GM18858 (cell line): ENCODE results near the gene FRMD4A.

Experiments used
- ATAC-seq: cut with Tn5 transposase; IDR thresholded peaks from one replicate; pipeline ENCODE4 v1.9.1; 2021; ENCODE audit not compliant: unreplicated experiment

The FRMD4A gene

DNA sequence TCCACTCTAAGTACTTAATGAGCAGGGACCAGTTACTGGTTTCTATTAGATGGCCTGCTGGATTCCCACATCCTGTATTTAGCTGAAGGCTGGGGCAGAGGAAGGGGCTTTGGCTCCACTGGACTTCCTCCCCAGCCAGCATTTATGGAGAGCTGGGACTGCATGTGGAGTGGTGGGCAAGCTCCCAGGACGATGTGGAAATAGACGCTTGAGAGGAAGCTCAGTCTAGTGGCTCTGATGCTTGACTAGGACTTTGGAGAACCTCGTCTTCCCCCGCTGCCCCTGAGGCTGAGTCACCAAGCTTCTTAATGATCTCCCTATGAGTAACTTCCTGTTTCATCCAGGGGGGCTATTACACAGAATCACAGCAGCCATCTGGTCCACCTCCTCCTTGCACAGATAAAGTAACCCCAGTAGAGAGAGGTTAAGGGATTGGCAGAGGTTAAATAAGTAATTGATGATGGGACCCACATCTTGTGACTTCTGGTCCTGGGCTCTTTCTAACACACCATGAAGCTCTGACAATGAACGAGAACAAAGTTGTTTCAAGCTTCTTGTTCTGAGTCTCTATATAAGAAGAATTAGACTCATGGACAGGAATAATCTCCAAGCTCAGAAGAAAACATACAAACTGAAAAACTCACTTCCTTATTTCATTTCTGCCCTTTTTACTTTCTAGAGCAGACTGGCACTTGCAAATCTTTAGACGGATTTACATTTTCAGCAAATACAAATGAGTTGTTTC, 617.7 kb downstream of the FRMD4A start:
- peak; percentile 60 for ATAC-seq

GRCh38 chr10:13712476-13712836, 618.3 kb downstream of the FRMD4A start:
- ATAC-seq: no peak

DNA sequence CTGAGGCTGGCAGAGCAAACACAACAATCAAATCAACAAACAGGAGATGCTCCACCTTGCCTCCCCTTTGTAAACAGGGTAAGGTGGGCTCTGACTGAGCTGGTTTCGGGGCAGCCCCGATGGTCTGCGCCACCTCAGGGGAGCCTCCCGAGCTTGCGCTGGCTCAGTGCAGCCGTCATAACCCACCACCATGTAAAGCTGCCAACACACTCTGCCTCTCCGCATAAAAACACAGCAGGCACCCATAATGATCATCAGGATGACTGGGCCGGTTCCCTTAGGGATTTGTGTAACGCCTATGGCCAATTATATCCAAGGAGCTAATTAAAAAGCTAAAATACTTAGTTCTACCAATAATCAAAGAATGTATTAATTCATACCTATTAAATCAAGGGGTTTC, 619.4 kb downstream of the FRMD4A start:
- ATAC-seq: no peak

DNA sequence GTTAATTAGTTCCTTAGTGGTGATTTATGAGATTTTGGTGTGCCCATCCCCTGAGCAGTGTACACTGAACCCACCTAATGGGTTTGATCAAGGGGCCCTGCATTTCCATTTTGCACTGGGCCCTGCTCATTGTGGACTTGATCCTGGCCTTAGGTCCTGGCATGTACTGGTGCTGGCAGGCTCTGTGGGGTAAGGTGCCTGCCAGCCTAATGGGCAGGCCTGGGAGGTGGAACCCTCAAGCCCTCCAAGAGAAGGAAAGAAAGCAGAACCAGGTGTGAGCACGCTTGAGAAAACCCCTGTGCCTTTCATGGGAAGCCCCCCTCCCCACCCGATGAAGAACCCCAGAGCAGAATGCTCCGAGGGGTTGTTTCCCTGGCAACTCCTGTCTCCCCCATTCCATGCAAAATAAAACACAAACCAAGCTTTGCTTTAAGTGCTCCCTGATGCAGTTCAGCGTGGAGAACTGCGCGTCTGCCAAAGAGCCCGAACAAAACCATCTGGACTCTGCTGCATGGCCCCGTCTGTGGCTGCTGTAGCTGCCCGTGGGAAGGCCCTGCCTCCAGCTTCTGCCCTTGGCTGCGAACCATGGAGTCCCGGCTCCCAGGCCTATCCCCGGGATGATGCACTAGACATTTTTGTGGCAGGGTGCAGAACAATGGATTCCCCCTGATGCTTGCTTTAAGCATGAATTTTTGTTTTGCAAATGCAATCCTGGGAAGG, 620.6 kb downstream of the FRMD4A start:
- no peak for ATAC-seq

DNA sequence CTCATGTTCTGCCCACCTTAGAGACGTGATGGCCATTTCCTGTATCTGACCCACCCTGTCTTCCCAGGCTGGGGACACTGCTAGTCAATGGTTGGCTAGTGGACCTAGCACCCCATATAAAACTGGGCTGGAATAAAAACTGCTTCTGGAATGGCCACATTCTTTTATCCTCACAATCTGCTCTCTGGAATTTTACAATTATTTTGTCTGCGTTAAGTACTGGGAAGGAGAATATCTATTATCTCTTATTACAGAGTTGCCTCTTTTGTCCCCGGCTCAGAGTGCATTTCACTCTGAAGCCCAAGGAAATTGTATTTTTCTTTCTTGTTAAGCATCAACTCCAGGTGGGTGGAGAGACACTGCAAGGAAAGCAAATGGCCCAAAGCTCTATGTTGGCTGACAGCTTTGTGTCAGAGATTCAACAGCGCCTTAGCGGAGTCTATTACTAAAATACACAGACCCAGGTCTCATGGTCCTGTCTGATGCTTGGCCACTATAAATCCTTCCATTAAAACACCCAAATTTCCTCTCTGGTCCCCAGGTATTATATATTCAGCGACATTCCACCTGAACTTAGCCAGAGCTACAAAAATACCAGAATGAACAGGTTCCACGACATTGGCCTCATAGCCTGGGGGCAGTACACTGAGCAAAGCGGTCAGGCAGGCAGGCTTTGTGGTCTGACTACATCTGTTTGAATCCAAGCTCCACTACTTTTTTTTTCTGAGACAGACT, 622.3 kb downstream of the FRMD4A start:
- ATAC-seq: no peak

GRCh38 chr10:13707156-13707881, 623.4 kb downstream of the FRMD4A start:
- peak; percentile 42 for ATAC-seq

- no peak for ATAC-seq
These were observed 624.1 kb downstream of the FRMD4A start for GRCh38 chr10:13706604-13707003.

DNA sequence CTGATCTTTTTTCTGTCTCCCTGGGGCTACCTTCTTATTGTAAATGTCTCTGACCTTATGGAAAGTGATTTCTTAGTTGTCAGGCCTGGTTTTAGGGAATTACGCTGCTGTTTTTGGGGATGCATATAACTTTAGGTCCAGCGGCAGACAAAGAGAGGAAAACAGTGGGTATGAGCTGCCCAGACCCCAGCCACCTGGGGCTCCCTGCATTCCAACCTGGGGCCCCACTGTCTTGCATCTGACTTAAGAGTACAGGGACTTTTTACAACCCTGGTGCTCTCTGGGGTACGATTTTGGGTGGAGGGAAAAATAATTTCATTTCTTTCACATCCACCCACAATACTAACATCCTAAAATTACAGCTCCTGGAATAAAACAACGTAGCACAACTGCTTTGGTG, 624.5 kb downstream of the FRMD4A start:
- ATAC-seq: no peak

GRCh38 chr10:13705526-13706174, 625.1 kb downstream of the FRMD4A start:
- no peak for ATAC-seq

GRCh38 chr10:13704964-13705363, 625.8 kb downstream of the FRMD4A start:
- ATAC-seq: no peak

GRCh38 chr10:13703997-13704536, 626.7 kb downstream of the FRMD4A start:
- no peak for ATAC-seq

GRCh38 chr10:13703101-13703818, 627.5 kb downstream of the FRMD4A start:
- ATAC-seq: no peak

DNA sequence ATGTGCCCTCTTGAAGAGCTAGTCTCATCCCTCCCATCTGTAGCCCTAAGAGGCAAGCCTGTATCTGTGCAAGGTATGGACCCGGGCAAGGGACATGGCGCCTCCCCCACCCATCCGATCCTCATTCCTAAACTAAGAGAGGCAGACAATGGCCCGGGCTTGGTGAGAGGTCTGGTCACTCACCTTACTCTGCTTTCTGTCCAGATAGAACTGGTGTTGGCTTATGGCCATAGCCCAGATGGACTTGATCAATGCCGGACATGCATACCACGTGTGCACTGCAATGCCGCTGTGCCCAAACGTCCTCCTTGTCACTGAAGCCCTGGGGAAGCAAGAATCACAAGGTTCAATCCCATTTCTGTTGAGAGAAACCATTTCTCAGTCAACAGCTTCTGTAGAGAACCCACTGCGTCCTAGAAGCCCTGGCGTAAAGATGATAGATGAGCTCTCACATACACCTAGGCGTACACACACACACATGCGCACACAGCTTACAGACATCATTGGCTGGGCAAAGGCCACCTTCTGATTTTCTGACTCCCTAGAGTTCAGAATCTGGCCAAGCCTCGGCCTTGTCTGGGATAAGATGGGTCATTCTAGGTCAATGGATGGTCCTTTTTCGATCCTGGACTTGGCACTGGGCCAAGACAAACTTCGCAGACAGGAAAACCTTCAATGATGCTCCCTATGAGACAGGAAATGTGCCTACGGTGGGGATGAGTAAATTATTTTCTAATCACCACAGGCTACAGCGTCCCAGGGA, 629.4 kb downstream of the FRMD4A start:
- no peak for ATAC-seq

DNA sequence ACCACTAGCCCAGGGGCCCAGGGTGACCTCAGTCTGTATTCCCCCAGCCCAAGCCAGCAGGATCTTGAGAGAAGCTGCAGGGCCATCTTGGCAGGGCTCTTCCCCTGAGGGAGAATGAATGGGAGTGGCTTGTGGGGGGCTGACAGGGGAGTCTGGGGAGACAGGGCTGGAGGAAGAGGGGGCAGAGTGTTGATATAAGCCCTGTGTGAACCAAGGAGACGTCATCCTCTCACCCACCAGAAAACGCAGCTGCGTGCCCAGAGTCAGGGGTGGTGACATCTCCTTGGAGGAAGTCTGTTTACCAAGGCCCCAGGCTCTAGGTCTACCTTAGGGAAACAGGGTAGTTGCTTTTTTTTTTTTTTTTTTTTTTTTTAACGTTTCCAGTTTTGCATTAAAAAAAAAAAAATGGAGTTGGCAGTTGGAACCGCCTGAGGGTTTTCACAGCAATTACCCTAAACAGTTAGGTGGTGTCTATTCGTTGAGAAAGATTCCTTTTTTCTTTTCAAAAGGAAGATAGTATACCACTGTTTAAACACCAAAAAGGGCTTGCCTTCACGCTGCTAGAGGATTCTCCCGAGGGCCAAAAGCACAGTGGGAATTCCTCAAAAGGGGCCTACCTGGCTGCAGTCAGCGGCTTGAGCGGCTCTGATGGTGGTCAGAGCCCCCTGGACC, 630.1 kb downstream of the FRMD4A start:
- ATAC-seq: no peak

DNA sequence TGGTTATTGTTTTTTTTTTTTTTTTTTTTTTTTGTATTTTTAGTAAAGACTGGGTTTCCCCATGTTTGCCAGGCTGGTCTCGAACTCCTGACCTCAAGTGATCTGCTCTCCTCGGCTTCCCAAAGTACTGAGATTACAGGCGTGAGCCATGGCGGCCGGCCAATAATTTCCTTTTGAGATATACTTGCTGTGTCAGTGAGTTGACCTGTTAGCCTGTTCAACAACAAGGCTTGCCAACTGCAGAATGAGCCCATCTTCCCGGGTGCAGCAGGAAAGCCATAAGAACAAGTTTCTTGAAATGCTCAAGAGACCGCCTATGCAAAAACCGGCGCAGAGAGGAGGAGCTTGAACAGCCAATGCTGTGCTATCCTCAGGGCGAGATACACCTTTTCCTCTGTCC, 631.5 kb downstream of the FRMD4A start:
- ATAC-seq: no peak

DNA sequence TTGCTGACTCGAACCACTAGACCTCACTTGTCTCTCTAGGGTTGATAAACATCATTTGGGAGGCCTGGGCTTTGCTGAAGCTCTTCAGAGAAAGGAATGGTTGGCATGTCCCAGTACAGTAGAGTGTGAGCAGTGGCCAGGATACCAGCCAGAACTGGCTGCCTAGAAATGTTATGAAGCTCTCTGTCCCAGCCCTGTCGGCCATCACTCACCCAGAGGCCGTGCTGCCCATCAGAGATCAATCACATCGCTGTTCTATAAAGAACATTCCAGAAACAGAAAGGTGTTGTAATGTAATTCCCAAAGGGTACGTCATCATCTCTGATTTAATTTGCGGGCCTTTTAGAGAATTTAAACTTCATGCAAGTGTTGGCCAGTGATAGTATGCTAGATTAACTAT, 632.5 kb downstream of the FRMD4A start:
- ATAC-seq: no peak

- no peak for ATAC-seq
These were observed 634.7 kb downstream of the FRMD4A start for GRCh38 chr10:13696071-13696470.

GRCh38 chr10:13695588-13695987, 635.1 kb downstream of the FRMD4A start:
- no peak for ATAC-seq
